Measurements from ENCODE around the gene TACC2. TPM values are rescaled to one million over a fixed set of nuclear protein-coding genes. Genes with fewer than 3 reads are reported as not detected.

The TACC2 gene
- total RNA-seq, 1 experiment from 2014 or later = 89.0 TPM

GRCh38 chr10:122280156-122280555 is 291.2 kb downstream of the TACC2 start:
- POLR2A ChIA-PET = interaction anchor here (0.7 kb wide), 1 partner anchor 484 kb away, joined by 3 read pairs; no protein-coding TSS in a partner anchor

GRCh38 chr10:122281018-122281626 is 292.2 kb downstream of the TACC2 start:
- Mint-ChIP-seq H3K36me3 (ENCODE audit: insufficient read depth, unreplicated experiment) (peaks cover 36% of the 10 kb centered on the region), H3K9me3 (ENCODE audit: unreplicated experiment) (no peaks in the 10 kb centered on the region), H3K27me3 (ENCODE audit: insufficient read depth, unreplicated experiment) (no peaks in the 10 kb centered on the region), H3K27ac (ENCODE audit: low read depth, unreplicated experiment) (no peak overlapping the region), H3K4me1 (ENCODE audit: insufficient read depth, unreplicated experiment) (peaks cover 14% of the 10 kb centered on the region), H3K4me3 (ENCODE audit: unreplicated experiment) (no peak overlapping the region)
- BruUV-seq (replicated peaks) = no TSS peak
- no peak for DNase-seq (ENCODE audit: unreplicated experiment)
- ChIA-PET POLR2A (no interaction called here), CTCF (interaction anchor here (0.6 to 3.1 kb wide), 4 partner anchors 10 to 437 kb away, joined by 3 to 24 read pairs (median 4); partner anchors contain the start of gene BTBD16)
- intact Hi-C loops (cut with micrococcal nuclease) = no loop called here
- TF ChIP-seq, protein P1, sequence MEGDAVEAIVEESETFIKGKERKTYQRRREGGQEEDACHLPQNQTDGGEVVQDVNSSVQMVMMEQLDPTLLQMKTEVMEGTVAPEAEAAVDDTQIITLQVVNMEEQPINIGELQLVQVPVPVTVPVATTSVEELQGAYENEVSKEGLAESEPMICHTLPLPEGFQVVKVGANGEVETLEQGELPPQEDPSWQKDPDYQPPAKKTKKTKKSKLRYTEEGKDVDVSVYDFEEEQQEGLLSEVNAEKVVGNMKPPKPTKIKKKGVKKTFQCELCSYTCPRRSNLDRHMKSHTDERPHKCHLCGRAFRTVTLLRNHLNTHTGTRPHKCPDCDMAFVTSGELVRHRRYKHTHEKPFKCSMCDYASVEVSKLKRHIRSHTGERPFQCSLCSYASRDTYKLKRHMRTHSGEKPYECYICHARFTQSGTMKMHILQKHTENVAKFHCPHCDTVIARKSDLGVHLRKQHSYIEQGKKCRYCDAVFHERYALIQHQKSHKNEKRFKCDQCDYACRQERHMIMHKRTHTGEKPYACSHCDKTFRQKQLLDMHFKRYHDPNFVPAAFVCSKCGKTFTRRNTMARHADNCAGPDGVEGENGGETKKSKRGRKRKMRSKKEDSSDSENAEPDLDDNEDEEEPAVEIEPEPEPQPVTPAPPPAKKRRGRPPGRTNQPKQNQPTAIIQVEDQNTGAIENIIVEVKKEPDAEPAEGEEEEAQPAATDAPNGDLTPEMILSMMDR (IDR thresholded peaks at IDR 0.05; ENCODE audit: unreplicated experiment) = no peak

More at GRCh38 chr10:122280156-122280555, 291.2 kb downstream of the TACC2 start:
- TF ChIP-seq, protein P1 (IDR thresholded peaks at IDR 0.05; ENCODE audit: unreplicated experiment) = no peak
- no peaks in the 10 kb centered on the region for H3K27me3 Mint-ChIP-seq (ENCODE audit: insufficient read depth, unreplicated experiment)
- DNase-seq (ENCODE audit: unreplicated experiment) = no peak
- BruUV-seq (replicated peaks) = no TSS peak
- no peaks in the 10 kb centered on the region for H3K9me3 Mint-ChIP-seq (ENCODE audit: unreplicated experiment)
- no peak overlapping the region for H3K27ac Mint-ChIP-seq (ENCODE audit: low read depth, unreplicated experiment)
- intact Hi-C loops (cut with micrococcal nuclease) = no loop called here
- peaks cover 46% of the 10 kb centered on the region for H3K36me3 Mint-ChIP-seq (ENCODE audit: insufficient read depth, unreplicated experiment)
- peaks cover 14% of the 10 kb centered on the region for H3K4me1 Mint-ChIP-seq (ENCODE audit: insufficient read depth, unreplicated experiment)
- CTCF ChIA-PET = interaction anchor here (0.6 to 3.1 kb wide), 9 partner anchors 9 to 700 kb away, joined by 3 to 24 read pairs (median 3); partner anchors contain the start of genes BTBD16 and PSTK
- H3K4me3 Mint-ChIP-seq (ENCODE audit: unreplicated experiment) = no peak overlapping the region

DNA sequence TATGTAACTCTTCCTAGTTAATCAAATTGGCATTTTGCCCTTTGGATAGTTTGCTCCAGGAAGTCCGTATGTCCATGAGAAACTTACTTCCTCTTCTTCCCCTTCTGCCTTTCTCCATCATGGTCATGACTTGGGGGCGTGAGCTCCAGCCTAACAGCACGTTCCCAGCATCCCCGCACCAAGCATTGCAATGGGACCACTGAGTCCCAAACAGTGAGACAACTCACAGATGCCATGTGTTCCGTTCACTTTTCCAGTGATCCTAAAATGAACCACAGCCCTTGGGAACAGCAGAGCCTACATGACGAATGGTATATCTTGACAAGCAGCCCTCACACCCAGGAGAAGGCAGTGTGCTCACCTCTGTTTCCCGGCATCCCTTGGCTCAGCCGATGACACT is 292.8 kb downstream of the TACC2 start:
- POLR2A ChIA-PET = no interaction called here
- Mint-ChIP-seq H3K36me3 (ENCODE audit: insufficient read depth, unreplicated experiment) (peaks cover 35% of the 10 kb centered on the region), H3K27me3 (ENCODE audit: insufficient read depth, unreplicated experiment) (no peaks in the 10 kb centered on the region), H3K4me1 (ENCODE audit: insufficient read depth, unreplicated experiment) (peaks cover 18% of the 10 kb centered on the region), H3K9me3 (ENCODE audit: unreplicated experiment) (no peaks in the 10 kb centered on the region), H3K4me3 (ENCODE audit: unreplicated experiment) (no peak overlapping the region), H3K27ac (ENCODE audit: low read depth, unreplicated experiment) (no peak overlapping the region)
- DNase-seq (ENCODE audit: unreplicated experiment) = no peak
- BruUV-seq (replicated peaks) = no TSS peak
- CTCF ChIA-PET = interaction anchor here (0.6 kb wide), 1 partner anchor 12 kb away, joined by 3 read pairs; no protein-coding TSS in a partner anchor
- TF ChIP-seq, protein P1 (IDR thresholded peaks at IDR 0.05; ENCODE audit: unreplicated experiment) = no peak
- intact Hi-C loops (cut with micrococcal nuclease) = no loop called here

DNA sequence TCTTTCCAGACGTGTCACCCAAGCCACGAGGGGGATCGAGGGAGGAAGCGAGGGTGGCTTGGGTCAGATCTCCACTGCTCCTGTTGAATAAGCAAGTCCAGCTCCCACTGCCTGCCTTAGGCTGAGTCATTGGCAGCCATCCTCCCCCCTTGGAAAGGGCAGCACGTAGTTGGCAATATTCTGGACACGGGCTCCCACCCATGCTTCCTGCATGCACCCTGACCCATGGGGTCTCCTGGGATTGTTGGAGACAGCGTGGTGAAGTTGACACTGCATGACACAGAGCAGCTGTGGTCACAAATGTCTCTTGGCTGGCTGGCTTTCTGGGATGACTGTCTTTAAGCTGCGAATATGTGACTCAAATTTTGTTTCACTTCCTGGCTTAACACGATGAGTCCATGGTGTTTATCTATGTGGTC is 293.3 kb downstream of the TACC2 start:
- H3K9me3 Mint-ChIP-seq (ENCODE audit: unreplicated experiment) = no peaks in the 10 kb centered on the region
- H3K4me3 Mint-ChIP-seq (ENCODE audit: unreplicated experiment) = no peak overlapping the region
- intact Hi-C loops (cut with micrococcal nuclease) = no loop called here
- peaks cover 24% of the 10 kb centered on the region for H3K4me1 Mint-ChIP-seq (ENCODE audit: insufficient read depth, unreplicated experiment)
- peak; percentile 23 for DNase-seq (ENCODE audit: unreplicated experiment)
- H3K27ac Mint-ChIP-seq (ENCODE audit: low read depth, unreplicated experiment) = no peak overlapping the region
- CTCF ChIA-PET = interaction anchor here (0.6 to 1.0 kb wide), 2 partner anchors 17 to 32 kb away, joined by 4 read pairs; no protein-coding TSS in a partner anchor
- no peaks in the 10 kb centered on the region for H3K27me3 Mint-ChIP-seq (ENCODE audit: insufficient read depth, unreplicated experiment)
- TF ChIP-seq, protein P1 (IDR thresholded peaks at IDR 0.05; ENCODE audit: unreplicated experiment) = no peak
- no TSS peak for BruUV-seq (replicated peaks)
- POLR2A ChIA-PET = no interaction called here
- peaks cover 36% of the 10 kb centered on the region for H3K36me3 Mint-ChIP-seq (ENCODE audit: insufficient read depth, unreplicated experiment)

Measured in MCF 10A (cell line).